DOHH2 (cell line): ENCODE measurements around the gene SSTR5.

Source experiments
- H3F3A ChIP-seq: fragments of 200-600 bp; sonication (generic), shearing (Covaris generic); 2 replicates; pipeline ENCODE4 v1.6.0; 2016; ENCODE audit warnings: antibody characterized with exemption, mild to moderate bottlenecking; ENCODE audit not compliant: control insufficient read depth, insufficient read depth
- H3K27ac ChIP-seq: fragments of 200-600 bp; sonication (generic); 2 replicates; pipeline ENCODE4 v1.5.1; 2014; ENCODE audit warnings: low read depth, mild to moderate bottlenecking, low read length, moderate library complexity
- H3K27me3 ChIP-seq: fragments of 200-600 bp; sonication (generic); 2 replicates; pipeline ENCODE4 v1.6.1; 2014; ENCODE audit warnings: mild to moderate bottlenecking, low read length, mixed read lengths; ENCODE audit not compliant: control insufficient read depth
- H3K36me3 ChIP-seq: fragments of 200-600 bp; sonication (generic); 2 replicates; pipeline ENCODE4 v1.6.1; 2014; ENCODE audit warnings: mild to moderate bottlenecking, low read length, moderate library complexity, mixed read lengths; ENCODE audit not compliant: control insufficient read depth
- H3K4me1 ChIP-seq: fragments of 200-600 bp; sonication (generic); 2 replicates; pipeline ENCODE4 v1.6.1; 2014; ENCODE audit warnings: mild to moderate bottlenecking, low read length, mixed read lengths; ENCODE audit not compliant: control insufficient read depth
- H3K4me2 ChIP-seq: fragments of 200-600 bp; sonication (generic); 2 replicates; pipeline ENCODE4 v1.6.0; 2014; ENCODE audit warnings: mild to moderate bottlenecking, low read length, moderate library complexity
- H3K4me3 ChIP-seq: fragments of 200-600 bp; sonication (generic); 2 replicates; pipeline ENCODE4 v1.5.1; 2014; ENCODE audit warnings: mild to moderate bottlenecking, low read length, mixed read lengths
- H3K79me2 ChIP-seq: fragments of 200-600 bp; sonication (generic); 2 replicates; pipeline ENCODE4 v1.6.1; 2014; ENCODE audit warnings: mild to moderate bottlenecking, low read length, mixed read lengths; ENCODE audit not compliant: control insufficient read depth
- H3K9me2 ChIP-seq: fragments of 200-600 bp; sonication (generic); replicated peaks from 2 replicates; pipeline ENCODE4 v1.6.1; 2014; ENCODE audit warnings: mild to moderate bottlenecking, low read length, mixed read lengths; ENCODE audit not compliant: control insufficient read depth
- H3K9me3 ChIP-seq: fragments of 200-600 bp; sonication (generic); 2 replicates; pipeline ENCODE4 v1.6.1; 2014; ENCODE audit warnings: antibody characterized with exemption, low read length, mixed read lengths; ENCODE audit not compliant: control insufficient read depth, insufficient read depth
- H4K20me1 ChIP-seq: fragments of 200-600 bp; sonication (generic); 2 replicates; pipeline ENCODE4 v1.6.0; 2014; ENCODE audit warnings: low read depth, mild to moderate bottlenecking, antibody characterized with exemption, low read length, moderate library complexity; ENCODE audit not compliant: control insufficient read depth, insufficient read depth
- CTCF ChIP-seq: fragments of 200-600 bp; sonication (generic); IDR thresholded peaks from one replicate; pipeline ENCODE4 v1.5.1; 2014; ENCODE audit warnings: antibody characterized with exemption, mild to moderate bottlenecking, low read depth, low read length; ENCODE audit not compliant: poor library complexity, severe bottlenecking
- EZH2phosphoT487 ChIP-seq: fragments of 200-600 bp; sonication (generic); IDR thresholded peaks from 2 replicates; pipeline ENCODE4 v1.6.1; 2017; ENCODE audit warnings: borderline replicate concordance, mild to moderate bottlenecking, antibody characterized with exemption, low read length, moderate library complexity, mixed read lengths

Gene SSTR5

DNA sequence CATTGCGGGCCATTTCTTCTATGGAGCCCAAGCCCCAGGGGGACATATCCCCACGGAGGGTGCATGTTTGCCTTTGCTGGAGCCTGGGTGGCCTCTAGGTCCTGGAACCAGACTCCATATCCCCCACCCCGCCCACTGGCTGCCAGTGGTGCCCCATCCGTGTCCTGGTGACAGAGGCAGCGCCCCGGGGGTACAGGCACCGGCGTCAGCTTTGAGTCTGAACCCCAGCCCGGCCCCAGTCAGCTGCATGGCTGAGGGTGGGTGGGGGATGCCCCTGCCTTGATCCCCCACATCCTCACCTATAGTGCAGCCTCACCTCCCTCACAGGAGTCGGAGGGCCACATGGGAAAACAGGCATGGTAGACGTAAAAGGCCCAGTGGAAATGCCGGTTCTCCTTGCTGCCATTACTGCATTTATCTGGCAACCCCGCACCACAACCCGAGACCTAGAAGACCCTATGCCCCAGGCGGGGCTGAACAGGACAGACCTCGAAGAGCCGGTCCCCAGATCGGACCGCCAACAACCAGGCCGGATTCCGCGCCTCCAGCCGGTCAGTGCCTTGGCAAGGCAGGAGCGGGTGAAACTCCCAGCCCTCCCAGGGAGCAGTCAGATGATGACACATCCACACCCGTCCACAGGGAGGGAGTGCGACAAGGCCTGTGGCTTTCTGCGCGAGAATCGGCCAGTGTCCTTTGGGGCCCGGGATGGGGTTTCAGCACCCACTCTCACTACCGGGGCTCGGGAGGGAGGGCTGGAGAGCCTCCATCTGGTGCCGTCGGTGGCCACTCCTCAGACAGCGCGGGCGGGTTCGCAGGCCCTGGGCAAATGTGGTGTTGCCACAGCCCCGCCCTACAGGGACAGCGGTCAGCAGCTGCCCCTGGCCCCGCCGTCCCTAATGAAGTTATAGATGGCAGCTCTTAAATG is 11.9 kb upstream of the SSTR5 start:
- no peak for TF ChIP-seq EZH2phosphoT487
- H3K79me2 ChIP-seq = no peaks in the 10 kb centered on the region
- H3K4me1 ChIP-seq = no peaks in the 10 kb centered on the region
- no peaks in the 10 kb centered on the region for H3K9me2 ChIP-seq
- H4K20me1 ChIP-seq = no peaks in the 10 kb centered on the region
- H3K4me3 ChIP-seq = no peak overlapping the region
- H3F3A ChIP-seq = no peaks in the 10 kb centered on the region
- H3K9me3 ChIP-seq = no peaks in the 10 kb centered on the region
- no peaks in the 10 kb centered on the region for H3K36me3 ChIP-seq
- H3K27ac ChIP-seq = no peak overlapping the region
- H3K4me2 ChIP-seq = no peak overlapping the region
- H3K27me3 ChIP-seq = no peaks in the 10 kb centered on the region

- Histone ChIP-seq H3K9me2 (no peaks in the 10 kb centered on the region), H3K4me3 (no peak overlapping the region), H3F3A (no peaks in the 10 kb centered on the region), H3K27me3 (no peaks in the 10 kb centered on the region), H3K4me2 (no peak overlapping the region), H3K4me1 (no peaks in the 10 kb centered on the region), H3K79me2 (no peaks in the 10 kb centered on the region), H3K9me3 (no peaks in the 10 kb centered on the region), H3K36me3 (no peaks in the 10 kb centered on the region), H3K27ac (no peak overlapping the region), H4K20me1 (no peaks in the 10 kb centered on the region)
- TF ChIP-seq CTCF = no peak
- TF ChIP-seq EZH2phosphoT487 = no peak
These were observed 10.6 kb upstream of the SSTR5 start for GRCh38 chr16:1061769-1062505.

GRCh38 chr16:1062895-1063294 is 9.7 kb upstream of the SSTR5 start:
- Histone ChIP-seq H3F3A (no peaks in the 10 kb centered on the region), H3K27ac (no peak overlapping the region), H3K9me3 (no peaks in the 10 kb centered on the region), H3K36me3 (no peaks in the 10 kb centered on the region), H3K79me2 (no peaks in the 10 kb centered on the region), H4K20me1 (no peaks in the 10 kb centered on the region), H3K27me3 (no peaks in the 10 kb centered on the region), H3K4me2 (no peak overlapping the region), H3K9me2 (no peaks in the 10 kb centered on the region), H3K4me1 (no peaks in the 10 kb centered on the region), H3K4me3 (no peak overlapping the region)
- TF ChIP-seq EZH2phosphoT487 = no peak
- TF ChIP-seq CTCF = no peak

DNA sequence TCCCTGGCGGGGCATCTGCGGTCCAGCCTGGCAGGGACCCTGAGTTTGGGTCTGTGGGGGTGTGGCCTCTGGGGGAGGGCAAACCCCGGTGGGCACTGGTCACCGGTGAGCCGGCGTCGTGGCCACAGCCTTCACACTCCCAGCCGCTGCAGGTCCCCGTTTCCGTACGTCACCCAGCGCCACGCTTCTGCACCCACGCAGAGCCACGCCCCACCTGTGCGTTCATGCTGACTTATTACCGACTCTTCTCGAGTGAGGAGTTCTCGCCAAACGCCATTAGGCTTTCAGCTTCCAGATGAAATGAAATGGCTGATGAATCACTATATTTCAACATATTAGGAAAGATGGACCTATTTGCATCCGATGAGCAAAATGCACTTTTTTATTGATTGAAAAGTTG is 8.8 kb upstream of the SSTR5 start:
- no peak for TF ChIP-seq EZH2phosphoT487
- no peak for TF ChIP-seq CTCF
- no peak overlapping the region for H3K4me3 ChIP-seq
- no peaks in the 10 kb centered on the region for H3K9me2 ChIP-seq
- no peaks in the 10 kb centered on the region for H3F3A ChIP-seq
- H3K79me2 ChIP-seq = no peaks in the 10 kb centered on the region
- no peaks in the 10 kb centered on the region for H4K20me1 ChIP-seq
- H3K4me2 ChIP-seq = no peak overlapping the region
- H3K27ac ChIP-seq = no peak overlapping the region
- H3K36me3 ChIP-seq = no peaks in the 10 kb centered on the region
- H3K9me3 ChIP-seq = no peaks in the 10 kb centered on the region
- H3K4me1 ChIP-seq = no peaks in the 10 kb centered on the region
- H3K27me3 ChIP-seq = no peaks in the 10 kb centered on the region
